Endodermal cell (in vitro differentiated cells): ENCODE results near the gene IGFL1. TPM values are rescaled to one million over a fixed set of nuclear protein-coding genes. Genes with fewer than 3 reads are reported as not detected.

ENCODE experiments used
- DNase-seq: peaks from one replicate; pipeline ENCODE4 v3.0.0-alpha.2; 2017
- H3K27ac ChIP-seq: 2 replicates; pipeline ENCODE4 v1.5.1; 2013; ENCODE audit warnings: mild to moderate bottlenecking, low read depth, low read length, moderate library complexity
- H3K27me3 ChIP-seq: 2 replicates; pipeline ENCODE4 v1.6.1; 2013; ENCODE audit warnings: mild to moderate bottlenecking, low read length, moderate library complexity; ENCODE audit not compliant: insufficient read depth, control insufficient read depth, poor library complexity, severe bottlenecking
- H3K36me3 ChIP-seq: 2 replicates; pipeline ENCODE4 v1.7.0; 2013; ENCODE audit warnings: mild to moderate bottlenecking, low read length, moderate library complexity; ENCODE audit not compliant: control insufficient read depth, insufficient read depth
- H3K4me1 ChIP-seq: one replicate; pipeline ENCODE4 v1.7.0; 2013; ENCODE audit warnings: low read length; ENCODE audit not compliant: control insufficient read depth, insufficient read depth
- H3K4me3 ChIP-seq: 2 replicates; pipeline ENCODE4 v1.5.1; 2013; ENCODE audit warnings: mild to moderate bottlenecking, low read length, moderate library complexity
- H3K9ac ChIP-seq: 2 replicates; pipeline ENCODE4 v1.6.1; 2013; ENCODE audit warnings: mild to moderate bottlenecking, low read length, moderate library complexity; ENCODE audit not compliant: poor library complexity, severe bottlenecking; ENCODE audit errors: extremely low read depth
- H3K9me3 ChIP-seq: 2 replicates; pipeline ENCODE4 v1.6.1; 2013; ENCODE audit warnings: mild to moderate bottlenecking, low read length, moderate library complexity; ENCODE audit not compliant: control insufficient read depth
- H3K27ac Mint-ChIP-seq: 2 replicates; pipeline ENCODE4 v1.8.0; 2020; ENCODE audit warnings: mixed read lengths
- H3K27me3 Mint-ChIP-seq: 2 replicates; pipeline ENCODE4 v1.8.0; 2021; ENCODE audit warnings: mild to moderate bottlenecking, mixed read lengths; ENCODE audit not compliant: insufficient read depth
- H3K36me3 Mint-ChIP-seq: 2 replicates; pipeline ENCODE4 v1.8.0; 2020; ENCODE audit warnings: low read depth, mixed read lengths
- H3K4me1 Mint-ChIP-seq: 2 replicates; pipeline ENCODE4 v1.8.0; 2020; ENCODE audit warnings: mixed read lengths
- H3K4me3 Mint-ChIP-seq: 2 replicates; pipeline ENCODE4 v1.8.0; 2020; ENCODE audit warnings: mild to moderate bottlenecking, moderate library complexity, mixed read lengths
- H3K9me3 Mint-ChIP-seq: 2 replicates; pipeline ENCODE4 v1.8.0; 2020; ENCODE audit warnings: mild to moderate bottlenecking, mixed read lengths
- WGBS, 2 experiments: methylation state at CpG; one replicate each; pipeline versions ENCODE4 v1.1.5 to v1.1.7; 2013; ENCODE audit warnings: missing lambda C conversion rate in 2 of 2, mixed read lengths in 1 of 2; ENCODE audit not compliant: insufficient coverage in 1 of 2, insufficient read length in 1 of 2; 5-methylcytosine and 5-hydroxymethylcytosine counted together
- total RNA-seq, 2 donors: library from RNA; stranded (reverse); fragmentation: NEBNext Ultra II Directional in 1 of 2; extraction: Animal tissue kit (Norgen Biotek cat#: 25700) in 1 of 2; gene quantifications; 2 replicates in 1 of 2; 3 replicates in 1 of 2; pipeline ENCODE4 v1.2.1, GENCODE V29; 2021
- TF ChIP-seq, protein P1 (sequence below): fragments of 200-600 bp; sonication (generic); conservative IDR thresholded peaks from 2 replicates; pipeline ENCODE4 v1.5.0; 2021; ENCODE audit warnings: antibody characterized with exemption, mild to moderate bottlenecking

IGFL1 gene
- total RNA-seq, 2 donors from 2014 or later, result not detected

DNA sequence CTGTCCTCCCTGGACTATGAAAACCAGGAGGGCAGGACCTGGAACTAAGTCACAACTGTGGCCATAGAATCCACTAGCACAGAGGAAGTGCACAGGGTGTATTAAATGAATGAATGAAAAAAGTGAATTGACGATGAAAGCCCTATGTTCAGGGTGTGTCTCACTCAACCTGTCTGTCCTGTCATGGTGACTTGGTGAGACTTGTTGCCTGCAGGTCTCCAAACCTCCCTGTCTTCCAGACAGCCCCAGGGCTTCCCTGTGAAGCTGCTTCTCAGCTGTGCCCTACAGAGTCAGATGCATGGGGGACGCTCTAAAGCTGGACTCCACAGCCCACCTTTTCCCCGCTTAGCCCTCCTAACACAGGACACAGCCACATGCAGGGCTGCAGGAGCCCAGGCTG, 4.8 kb upstream of the IGFL1 start:
- Mint-ChIP-seq H3K9me3 (no peaks in the 10 kb centered on the region), H3K4me3 (no peak overlapping the region), H3K27me3 (peaks cover 26% of the 10 kb centered on the region), H3K27ac (no peak overlapping the region), H3K36me3 (no peaks in the 10 kb centered on the region), H3K4me1 (no peaks in the 10 kb centered on the region)
- Histone ChIP-seq H3K9me3 (no peaks in the 10 kb centered on the region), H3K4me3 (no peak overlapping the region), H3K36me3 (no peaks in the 10 kb centered on the region), H3K9ac (no peak overlapping the region), H3K4me1 (no peaks in the 10 kb centered on the region), H3K27me3 (peaks cover 15% of the 10 kb centered on the region), H3K27ac (no peak overlapping the region)
- TF ChIP-seq, protein P1, sequence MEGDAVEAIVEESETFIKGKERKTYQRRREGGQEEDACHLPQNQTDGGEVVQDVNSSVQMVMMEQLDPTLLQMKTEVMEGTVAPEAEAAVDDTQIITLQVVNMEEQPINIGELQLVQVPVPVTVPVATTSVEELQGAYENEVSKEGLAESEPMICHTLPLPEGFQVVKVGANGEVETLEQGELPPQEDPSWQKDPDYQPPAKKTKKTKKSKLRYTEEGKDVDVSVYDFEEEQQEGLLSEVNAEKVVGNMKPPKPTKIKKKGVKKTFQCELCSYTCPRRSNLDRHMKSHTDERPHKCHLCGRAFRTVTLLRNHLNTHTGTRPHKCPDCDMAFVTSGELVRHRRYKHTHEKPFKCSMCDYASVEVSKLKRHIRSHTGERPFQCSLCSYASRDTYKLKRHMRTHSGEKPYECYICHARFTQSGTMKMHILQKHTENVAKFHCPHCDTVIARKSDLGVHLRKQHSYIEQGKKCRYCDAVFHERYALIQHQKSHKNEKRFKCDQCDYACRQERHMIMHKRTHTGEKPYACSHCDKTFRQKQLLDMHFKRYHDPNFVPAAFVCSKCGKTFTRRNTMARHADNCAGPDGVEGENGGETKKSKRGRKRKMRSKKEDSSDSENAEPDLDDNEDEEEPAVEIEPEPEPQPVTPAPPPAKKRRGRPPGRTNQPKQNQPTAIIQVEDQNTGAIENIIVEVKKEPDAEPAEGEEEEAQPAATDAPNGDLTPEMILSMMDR, result no peak
- peak; percentile 25 for DNase-seq
- WGBS, 2 experiments, result 85 to 88% methylated on average over 2 to 3 of the region's 3 CpGs

DNA sequence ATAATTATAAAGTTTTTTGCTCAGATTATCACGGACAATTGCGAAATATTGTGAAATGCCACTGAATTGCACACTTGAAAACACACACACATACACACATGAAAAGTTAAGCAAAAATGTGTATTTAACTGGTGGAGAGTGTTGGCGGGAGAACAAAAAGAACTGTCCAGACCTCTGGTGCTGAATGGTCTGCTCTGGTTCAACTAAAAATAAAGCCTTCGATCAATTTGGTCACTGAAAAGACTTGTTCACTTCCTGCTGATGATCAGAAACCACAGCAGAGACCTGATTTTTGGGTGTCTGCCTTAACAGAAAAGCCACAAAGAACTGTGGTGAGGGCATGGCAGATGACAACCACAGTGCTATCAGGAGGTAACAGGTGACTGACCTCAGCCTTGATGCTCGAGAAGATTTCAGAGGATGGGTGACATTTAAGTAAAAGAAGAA, 4.0 kb upstream of the IGFL1 start:
- Histone ChIP-seq H3K9me3 (no peaks in the 10 kb centered on the region), H3K4me1 (no peaks in the 10 kb centered on the region), H3K9ac (no peak overlapping the region), H3K36me3 (no peaks in the 10 kb centered on the region), H3K27ac (no peak overlapping the region), H3K4me3 (no peak overlapping the region), H3K27me3 (peaks cover 11% of the 10 kb centered on the region)
- 40 to 47% methylated on average over 3 of the region's 5 CpGs for WGBS, 2 experiments
- Mint-ChIP-seq H3K4me3 (no peak overlapping the region), H3K27me3 (peaks cover 29% of the 10 kb centered on the region), H3K9me3 (no peaks in the 10 kb centered on the region), H3K27ac (no peak overlapping the region), H3K36me3 (no peaks in the 10 kb centered on the region), H3K4me1 (no peaks in the 10 kb centered on the region)
- TF ChIP-seq, protein P1, result no peak
- peak; percentile 60 for DNase-seq

DNA sequence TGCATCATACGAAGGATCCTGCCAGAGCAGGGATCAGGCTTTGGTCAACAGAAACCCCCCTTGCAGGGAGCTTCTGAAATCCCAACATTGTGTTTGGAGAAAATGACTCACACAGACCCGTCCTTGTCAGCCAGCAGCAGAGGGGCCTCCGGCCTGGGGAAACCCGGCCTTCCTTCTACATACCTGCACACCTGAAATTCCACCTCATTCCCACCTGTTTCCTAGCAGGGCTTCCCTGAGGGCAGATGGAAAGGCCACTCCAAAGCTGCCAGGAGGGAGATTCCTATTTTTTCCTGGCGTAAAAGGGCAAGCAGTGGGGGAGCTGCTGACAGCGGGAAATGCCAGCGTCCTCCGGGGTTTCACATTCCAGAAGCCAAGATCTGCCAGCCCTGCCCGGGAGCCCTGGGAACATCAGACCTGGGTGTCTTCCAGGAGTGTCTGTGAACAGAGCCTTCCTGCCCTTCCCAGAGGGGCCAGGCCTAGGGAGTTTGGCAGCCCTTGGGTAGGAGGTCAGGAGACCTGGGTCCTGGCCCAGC, 3.0 kb upstream of the IGFL1 start:
- H3K27me3 ChIP-seq, result peaks cover 4% of the 10 kb centered on the region
- H3K27me3 Mint-ChIP-seq, result peaks cover 30% of the 10 kb centered on the region
- H3K9ac ChIP-seq, result no peak overlapping the region
- H3K4me1 ChIP-seq, result no peaks in the 10 kb centered on the region
- no peaks in the 10 kb centered on the region for H3K36me3 Mint-ChIP-seq
- H3K4me3 ChIP-seq, result no peak overlapping the region
- H3K36me3 ChIP-seq, result no peaks in the 10 kb centered on the region
- no peak overlapping the region for H3K4me3 Mint-ChIP-seq
- TF ChIP-seq, protein P1, result no peak
- H3K4me1 Mint-ChIP-seq, result no peaks in the 10 kb centered on the region
- H3K27ac ChIP-seq, result no peak overlapping the region
- DNase-seq, result peak; percentile 51
- no peaks in the 10 kb centered on the region for H3K9me3 Mint-ChIP-seq
- no peaks in the 10 kb centered on the region for H3K9me3 ChIP-seq
- WGBS, 2 experiments, result 63 to 80% methylated on average over 6 to 9 of the region's 9 CpGs
- no peak overlapping the region for H3K27ac Mint-ChIP-seq
